Progenitor cell of endocrine pancreas (in vitro differentiated cells): ENCODE data around the gene APOBEC3H. TPM values are rescaled to one million over a fixed set of nuclear protein-coding genes. Genes with fewer than 3 reads are reported as not detected.

ENCODE experiments used
- DNase-seq: peaks from one replicate; pipeline ENCODE4 v3.0.0; 2021; ENCODE audit warnings: low spot score; ENCODE audit not compliant: unreplicated experiment
- H3K27ac Mint-ChIP-seq: 2 replicates; pipeline ENCODE4 v1.8.0; 2021; ENCODE audit warnings: mild to moderate bottlenecking, moderate library complexity, mixed read lengths
- H3K27me3 Mint-ChIP-seq: 2 replicates; pipeline ENCODE4 v1.8.0; 2021; ENCODE audit warnings: mixed read lengths
- H3K36me3 Mint-ChIP-seq: 2 replicates; pipeline ENCODE4 v1.8.0; 2022; ENCODE audit warnings: mixed read lengths; ENCODE audit not compliant: insufficient read depth
- H3K4me1 Mint-ChIP-seq: 2 replicates; pipeline ENCODE4 v1.8.0; 2021; ENCODE audit warnings: low read depth, mixed read lengths
- H3K4me3 Mint-ChIP-seq: 2 replicates; pipeline ENCODE4 v1.8.0; 2021; ENCODE audit warnings: low read depth, mild to moderate bottlenecking, moderate library complexity, mixed read lengths
- H3K9me3 Mint-ChIP-seq: 2 replicates; pipeline ENCODE4 v1.8.0; 2021; ENCODE audit warnings: low read depth, mixed read lengths
- total RNA-seq: library from RNA; stranded (reverse); gene quantifications from 2 replicates; pipeline ENCODE4 v1.2.1, GENCODE V29; 2021
- TF ChIP-seq, protein P1 (sequence below): fragments of 200-600 bp; sonication (generic); IDR thresholded peaks from one replicate; pipeline ENCODE4 v1.5.0; 2021; ENCODE audit warnings: antibody characterized with exemption, mild to moderate bottlenecking; ENCODE audit not compliant: unreplicated experiment

Gene APOBEC3H
- total RNA-seq, 1 donor from 2014 or later: not detected

- H3K27ac Mint-ChIP-seq: peak overlapping the region; percentile 21
- peak overlapping the region; percentile 25 for H3K4me3 Mint-ChIP-seq
- peaks cover 3% of the 10 kb centered on the region for H3K27me3 Mint-ChIP-seq
- H3K9me3 Mint-ChIP-seq: no peaks in the 10 kb centered on the region
- no peak for DNase-seq
- TF ChIP-seq, protein P1, sequence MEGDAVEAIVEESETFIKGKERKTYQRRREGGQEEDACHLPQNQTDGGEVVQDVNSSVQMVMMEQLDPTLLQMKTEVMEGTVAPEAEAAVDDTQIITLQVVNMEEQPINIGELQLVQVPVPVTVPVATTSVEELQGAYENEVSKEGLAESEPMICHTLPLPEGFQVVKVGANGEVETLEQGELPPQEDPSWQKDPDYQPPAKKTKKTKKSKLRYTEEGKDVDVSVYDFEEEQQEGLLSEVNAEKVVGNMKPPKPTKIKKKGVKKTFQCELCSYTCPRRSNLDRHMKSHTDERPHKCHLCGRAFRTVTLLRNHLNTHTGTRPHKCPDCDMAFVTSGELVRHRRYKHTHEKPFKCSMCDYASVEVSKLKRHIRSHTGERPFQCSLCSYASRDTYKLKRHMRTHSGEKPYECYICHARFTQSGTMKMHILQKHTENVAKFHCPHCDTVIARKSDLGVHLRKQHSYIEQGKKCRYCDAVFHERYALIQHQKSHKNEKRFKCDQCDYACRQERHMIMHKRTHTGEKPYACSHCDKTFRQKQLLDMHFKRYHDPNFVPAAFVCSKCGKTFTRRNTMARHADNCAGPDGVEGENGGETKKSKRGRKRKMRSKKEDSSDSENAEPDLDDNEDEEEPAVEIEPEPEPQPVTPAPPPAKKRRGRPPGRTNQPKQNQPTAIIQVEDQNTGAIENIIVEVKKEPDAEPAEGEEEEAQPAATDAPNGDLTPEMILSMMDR: no peak
- peaks cover 31% of the 10 kb centered on the region for H3K4me1 Mint-ChIP-seq
- H3K36me3 Mint-ChIP-seq: no peaks in the 10 kb centered on the region
These were observed 17.1 kb downstream of the APOBEC3H start for GRCh38 chr22:39114112-39114511.

GRCh38 chr22:39115570-39115969, 18.5 kb downstream of the APOBEC3H start:
- H3K9me3 Mint-ChIP-seq: no peaks in the 10 kb centered on the region
- peaks cover 3% of the 10 kb centered on the region for H3K27me3 Mint-ChIP-seq
- no peaks in the 10 kb centered on the region for H3K36me3 Mint-ChIP-seq
- DNase-seq: no peak
- H3K27ac Mint-ChIP-seq: no peak overlapping the region
- peaks cover 31% of the 10 kb centered on the region for H3K4me1 Mint-ChIP-seq
- TF ChIP-seq, protein P1: no peak
- H3K4me3 Mint-ChIP-seq: no peak overlapping the region

- peaks cover 3% of the 10 kb centered on the region for H3K27me3 Mint-ChIP-seq
- H3K4me3 Mint-ChIP-seq: no peak overlapping the region
- H3K9me3 Mint-ChIP-seq: no peaks in the 10 kb centered on the region
- no peak for DNase-seq
- H3K27ac Mint-ChIP-seq: no peak overlapping the region
- H3K36me3 Mint-ChIP-seq: no peaks in the 10 kb centered on the region
- peaks cover 27% of the 10 kb centered on the region for H3K4me1 Mint-ChIP-seq
- TF ChIP-seq, protein P1: no peak
These were observed 19.1 kb downstream of the APOBEC3H start for GRCh38 chr22:39115977-39116621.

DNA sequence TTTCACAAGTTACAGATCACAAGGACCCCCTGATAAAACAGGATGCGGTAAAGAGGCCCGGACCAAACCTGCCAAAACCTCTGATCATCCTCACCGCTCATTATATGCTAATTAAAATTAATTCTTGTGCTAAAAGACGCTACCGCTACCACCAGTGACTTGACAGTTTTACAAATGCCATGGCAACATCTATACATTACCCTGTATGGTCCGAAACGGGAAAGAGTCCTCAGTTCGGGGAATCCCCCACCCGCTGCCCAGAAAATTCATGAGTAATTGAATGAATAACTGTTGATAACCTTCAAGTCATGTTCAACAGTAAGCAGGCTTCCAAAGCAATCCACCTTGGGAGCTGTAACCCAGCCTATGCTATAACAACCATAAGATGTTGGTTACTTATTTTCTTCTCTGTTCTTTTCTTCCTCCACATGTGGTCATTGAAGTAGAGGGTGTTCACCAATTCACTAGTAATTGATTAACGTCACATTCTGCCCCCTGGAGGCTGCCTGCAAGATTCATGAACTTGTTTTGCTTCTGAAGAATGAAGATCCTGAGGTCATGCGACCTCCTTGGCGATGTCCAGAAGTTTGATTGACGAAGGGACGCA, 20.6 kb downstream of the APOBEC3H start:
- Mint-ChIP-seq H3K27ac (no peak overlapping the region), H3K9me3 (no peaks in the 10 kb centered on the region), H3K4me1 (peaks cover 22% of the 10 kb centered on the region), H3K27me3 (peaks cover 3% of the 10 kb centered on the region), H3K36me3 (no peaks in the 10 kb centered on the region), H3K4me3 (no peak overlapping the region)
- TF ChIP-seq, protein P1: peak; percentile 59
- DNase-seq: no peak

GRCh38 chr22:39120983-39121382, 23.9 kb downstream of the APOBEC3H start:
- H3K4me3 Mint-ChIP-seq: no peak overlapping the region
- H3K27ac Mint-ChIP-seq: no peak overlapping the region
- H3K36me3 Mint-ChIP-seq: no peaks in the 10 kb centered on the region
- peaks cover 7% of the 10 kb centered on the region for H3K4me1 Mint-ChIP-seq
- TF ChIP-seq, protein P1: no peak
- no peak for DNase-seq
- H3K9me3 Mint-ChIP-seq: no peaks in the 10 kb centered on the region
- H3K27me3 Mint-ChIP-seq: no peaks in the 10 kb centered on the region
